A549 (cell line): Measurements from ENCODE around the gene CCR9. TPM values are rescaled to one million over a fixed set of nuclear protein-coding genes. Genes with fewer than 3 reads are reported as not detected.

Experiments
- ATAC-seq, 2 experiments: fragments of 200-7000 bp in 1 of 2; fragments of >200 bp in 1 of 2; cut with Nextera tagmentation in 1 of 2; cut with Tn5 transposase in 1 of 2; 3 replicates each; pipeline versions ENCODE4 v1.8.0 to v1.9.1; 2018 to 2020; ENCODE audit warnings: mild to moderate bottlenecking in 1 of 2, moderate library complexity in 1 of 2
- CTCF ChIA-PET: fragments of 300-600 bp; sonication (Branson Sonifier 250); formaldehyde crosslinking; extraction: SDS; loops from one replicate; lab custom pipeline; 2021; ENCODE audit warnings: antibody characterized with exemption, inconsistent platforms; lab: Yijun Ruan, JAX
- POLR2A ChIA-PET: fragments of 350-600 bp; formaldehyde crosslinking; extraction: SDS; loops from one replicate; lab custom pipeline; 2021; ENCODE audit warnings: antibody characterized with exemption, inconsistent platforms; lab: Yijun Ruan, JAX
- DNase-seq, 2 experiments: peaks; one replicate each; pipeline versions ENCODE4 v3.0.0 to v3.0.0-alpha.2; 2011 to 2016; ENCODE audit warnings: low read depth in 1 of 2, low spot score in 1 of 2
- FAIRE-seq: peaks from 2 replicates; lab custom pipeline; 2011; peaks lifted over from hg19 to GRCh38; lab: Jason Lieb, UNC
- H3K27ac ChIP-seq, 2 experiments: fragments of >200 bp; sonication (Bioruptor Twin); formaldehyde crosslinking; 3 replicates each; pipeline ENCODE4 v1.5.1; 2016 to 2017
- H3K4me1 ChIP-seq: fragments of >200 bp; sonication (Bioruptor Twin); formaldehyde crosslinking; 3 replicates; pipeline ENCODE4 v1.6.1; 2016
- H3K4me2 ChIP-seq: fragments of >200 bp; sonication (Bioruptor Twin); formaldehyde crosslinking; 3 replicates; pipeline ENCODE4 v1.6.1; 2016
- H3K4me3 ChIP-seq: fragments of >200 bp; sonication (Bioruptor Twin); formaldehyde crosslinking; 3 replicates; pipeline ENCODE4 v1.5.1; 2016
- H3K9me3 ChIP-seq: fragments of >200 bp; sonication (Bioruptor Twin); formaldehyde crosslinking; 3 replicates; pipeline ENCODE4 v1.6.1; 2016
- CEBPB ChIP-seq, 2 experiments: fragments of >200 bp in 1 of 2; sonication (Bioruptor Twin) in 1 of 2; formaldehyde crosslinking in 1 of 2; IDR thresholded peaks; 2 replicates each; pipeline ENCODE4 v1.6.1; 2012 to 2016
- CHD4 ChIP-seq: fragments of 200-600 bp; sonication (generic); IDR thresholded peaks from 2 replicates; pipeline ENCODE4 v1.6.1; 2016; ENCODE audit warnings: antibody characterized with exemption, mild to moderate bottlenecking, borderline replicate concordance
- ELK1 ChIP-seq: fragments of 150-350 bp; IDR thresholded peaks from 2 replicates; pipeline ENCODE4 v1.6.1; 2014; ENCODE audit warnings: low read depth, mild to moderate bottlenecking, low read length
- GATA3 ChIP-seq: IDR thresholded peaks from 2 replicates; pipeline ENCODE4 v1.6.1; 2012; ENCODE audit warnings: borderline replicate concordance
- HEYL ChIP-seq: fragments of 250-450 bp; sonication (Bioruptor Pico); IDR thresholded peaks from 2 replicates; pipeline ENCODE4 v1.8.0; 2021; ENCODE audit warnings: mild to moderate bottlenecking, moderate library complexity
- NFE2L2 ChIP-seq: fragments of 150-350 bp; conservative IDR thresholded peaks from 2 replicates; pipeline ENCODE4 v1.6.1; 2014; ENCODE audit warnings: low read length
- NPAS2 ChIP-seq: fragments of 250-450 bp; sonication (Bioruptor Pico); IDR thresholded peaks from 2 replicates; pipeline ENCODE4 v1.8.0; 2022; ENCODE audit warnings: mild to moderate bottlenecking, moderate library complexity, borderline replicate concordance
- POLR2A ChIP-seq: IDR thresholded peaks from 2 replicates; pipeline ENCODE4 v1.6.1; 2012; ENCODE audit warnings: mild to moderate bottlenecking, low read length
- RAD21 ChIP-seq, 2 experiments: fragments of >200 bp in 1 of 2; sonication (Bioruptor Twin) in 1 of 2; formaldehyde crosslinking in 1 of 2; IDR thresholded peaks in 1 of 2; conservative IDR thresholded peaks in 1 of 2; 2 replicates in 1 of 2; 3 replicates in 1 of 2; pipeline ENCODE4 v1.6.1; 2012 to 2018; ENCODE audit warnings: inconsistent platforms in 1 of 2
- RCOR1 ChIP-seq: fragments of 150-350 bp; IDR thresholded peaks from 2 replicates; pipeline ENCODE4 v1.6.1; 2014; ENCODE audit warnings: antibody characterized with exemption, low read length, low read depth
- RFX5 ChIP-seq: fragments of 450-650 bp; IDR thresholded peaks from 2 replicates; pipeline ENCODE4 v1.7.1; 2014; ENCODE audit warnings: antibody characterized with exemption, mild to moderate bottlenecking, moderate library complexity
- ZFP36 ChIP-seq: fragments of 450-650 bp; IDR thresholded peaks from 2 replicates; pipeline ENCODE4 v1.6.1; 2014; ENCODE audit warnings: borderline replicate concordance; ENCODE audit not compliant: partially characterized antibody
- ZNF302 ChIP-seq: fragments of 250-450 bp; sonication (Bioruptor Pico); IDR thresholded peaks from 2 replicates; pipeline ENCODE4 v1.9.0; 2021; ENCODE audit warnings: inconsistent platforms, mild to moderate bottlenecking, moderate library complexity
- WGBS: methylation state at CpG from one replicate; pipeline ENCODE4 v1.1.6; 2017; ENCODE audit errors: missing lambda C conversion rate; 5-methylcytosine and 5-hydroxymethylcytosine counted together
- polyA plus RNA-seq, 4 experiments: library from polyadenylated mRNA; depleted of rRNA in 3 of 4; stranded (reverse); fragments of >200 nt; fragmentation: RNase III in 1 of 4; extraction: RNeasy Plus Mini Kit Qiagen cat#74134 plus additional on column Dnase treatment in 1 of 4; gene quantifications; 2 replicates in 3 of 4; 3 replicates in 1 of 4; pipeline ENCODE4 v1.2.3, GENCODE V29; 2011 to 2017
- TF ChIP-seq, protein P1 (sequence below): fragments of >200 bp; sonication (Bioruptor Twin); formaldehyde crosslinking; IDR thresholded peaks from 2 replicates; pipeline ENCODE4 v1.6.1; 2016
- TF ChIP-seq, protein P2 (sequence below): fragments of 200-600 bp; sonication (generic); IDR thresholded peaks from 2 replicates; pipeline ENCODE4 v1.6.1; 2016; ENCODE audit warnings: antibody characterized with exemption, mild to moderate bottlenecking, moderate library complexity

Gene CCR9
- polyA plus RNA-seq, 2 of the 4 experiments (the other 2 are of a cell fraction) = not detected

GRCh38 chr3:45874677-45875346 is 11.5 kb upstream of the CCR9 start:
- TF ChIP-seq, protein P1, sequence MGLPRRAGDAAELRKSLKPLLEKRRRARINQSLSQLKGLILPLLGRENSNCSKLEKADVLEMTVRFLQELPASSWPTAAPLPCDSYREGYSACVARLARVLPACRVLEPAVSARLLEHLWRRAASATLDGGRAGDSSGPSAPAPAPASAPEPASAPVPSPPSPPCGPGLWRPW = no peak
- no peak for TF ChIP-seq RCOR1
- TF ChIP-seq NFE2L2 = no peak
- no peak for TF ChIP-seq POLR2A
- no peak for TF ChIP-seq GATA3
- TF ChIP-seq ELK1 = no peak
- no peak for TF ChIP-seq NPAS2 (CRISPR knock-in tag)
- no peak for TF ChIP-seq ZFP36
- no peak for TF ChIP-seq CHD4
- no peak for TF ChIP-seq ZNF302 (CRISPR knock-in tag)
- no peak for TF ChIP-seq RAD21 (conservative IDR thresholded peaks at IDR 0.05 in 1 of 2, IDR thresholded peaks at IDR 0.05 in 1 of 2)
- 32% methylated on average over 5 of the region's 5 CpGs for WGBS
- Histone ChIP-seq H3K4me2 (no peak overlapping the region), H3K9me3 (no peaks in the 10 kb centered on the region), H3K4me3 (no peak overlapping the region), H3K4me1 (no peaks in the 10 kb centered on the region), H3K27ac (no peak overlapping the region)
- ATAC-seq = no peak
- no peak for FAIRE-seq
- CTCF ChIA-PET = interaction anchor here (1.1 kb wide), 1 partner anchor 53 kb away, joined by 3 read pairs; no protein-coding TSS in a partner anchor
- DNase-seq = no peak
- POLR2A ChIA-PET = no interaction called here

DNA sequence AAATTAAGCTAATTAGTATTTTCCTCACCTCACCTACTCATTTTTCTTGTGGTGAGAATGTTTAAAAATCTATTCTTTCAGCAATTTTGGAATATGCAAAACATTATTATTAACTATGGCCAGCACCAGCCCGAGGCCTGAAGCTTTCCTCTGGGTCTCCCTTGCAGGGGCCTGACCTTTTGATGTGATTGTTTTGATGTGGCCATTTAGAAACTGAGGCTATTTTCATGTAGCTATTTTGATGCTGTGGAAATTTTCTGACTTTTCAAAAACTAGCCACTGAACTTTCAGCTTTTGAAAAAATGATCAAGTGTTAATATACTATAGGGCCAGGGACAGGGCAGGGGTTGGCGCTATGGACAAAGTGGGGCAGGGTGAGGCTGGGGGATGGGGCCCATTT is 8.2 kb upstream of the CCR9 start:
- TF ChIP-seq CHD4 (no peak), CEBPB (IDR thresholded peaks at IDR 0.05) (no peak), GATA3 (no peak), ELK1 (no peak)
- TF ChIP-seq, protein P2, sequence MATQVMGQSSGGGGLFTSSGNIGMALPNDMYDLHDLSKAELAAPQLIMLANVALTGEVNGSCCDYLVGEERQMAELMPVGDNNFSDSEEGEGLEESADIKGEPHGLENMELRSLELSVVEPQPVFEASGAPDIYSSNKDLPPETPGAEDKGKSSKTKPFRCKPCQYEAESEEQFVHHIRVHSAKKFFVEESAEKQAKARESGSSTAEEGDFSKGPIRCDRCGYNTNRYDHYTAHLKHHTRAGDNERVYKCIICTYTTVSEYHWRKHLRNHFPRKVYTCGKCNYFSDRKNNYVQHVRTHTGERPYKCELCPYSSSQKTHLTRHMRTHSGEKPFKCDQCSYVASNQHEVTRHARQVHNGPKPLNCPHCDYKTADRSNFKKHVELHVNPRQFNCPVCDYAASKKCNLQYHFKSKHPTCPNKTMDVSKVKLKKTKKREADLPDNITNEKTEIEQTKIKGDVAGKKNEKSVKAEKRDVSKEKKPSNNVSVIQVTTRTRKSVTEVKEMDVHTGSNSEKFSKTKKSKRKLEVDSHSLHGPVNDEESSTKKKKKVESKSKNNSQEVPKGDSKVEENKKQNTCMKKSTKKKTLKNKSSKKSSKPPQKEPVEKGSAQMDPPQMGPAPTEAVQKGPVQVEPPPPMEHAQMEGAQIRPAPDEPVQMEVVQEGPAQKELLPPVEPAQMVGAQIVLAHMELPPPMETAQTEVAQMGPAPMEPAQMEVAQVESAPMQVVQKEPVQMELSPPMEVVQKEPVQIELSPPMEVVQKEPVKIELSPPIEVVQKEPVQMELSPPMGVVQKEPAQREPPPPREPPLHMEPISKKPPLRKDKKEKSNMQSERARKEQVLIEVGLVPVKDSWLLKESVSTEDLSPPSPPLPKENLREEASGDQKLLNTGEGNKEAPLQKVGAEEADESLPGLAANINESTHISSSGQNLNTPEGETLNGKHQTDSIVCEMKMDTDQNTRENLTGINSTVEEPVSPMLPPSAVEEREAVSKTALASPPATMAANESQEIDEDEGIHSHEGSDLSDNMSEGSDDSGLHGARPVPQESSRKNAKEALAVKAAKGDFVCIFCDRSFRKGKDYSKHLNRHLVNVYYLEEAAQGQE = no peak
- no peak for ATAC-seq
- no peak for FAIRE-seq
- H3K4me2 ChIP-seq = no peak overlapping the region
- WGBS = 62% methylated on average over 2 of the region's 2 CpGs
- no peak overlapping the region for H3K27ac ChIP-seq
- ChIA-PET POLR2A (no interaction called here), CTCF (interaction anchor here (0.6 kb wide), 1 partner anchor 518 kb away, joined by 3 read pairs; no protein-coding TSS in a partner anchor)
- no peak for DNase-seq
- no peak overlapping the region for H3K4me3 ChIP-seq
- no peaks in the 10 kb centered on the region for H3K4me1 ChIP-seq
- H3K9me3 ChIP-seq = no peaks in the 10 kb centered on the region

DNA sequence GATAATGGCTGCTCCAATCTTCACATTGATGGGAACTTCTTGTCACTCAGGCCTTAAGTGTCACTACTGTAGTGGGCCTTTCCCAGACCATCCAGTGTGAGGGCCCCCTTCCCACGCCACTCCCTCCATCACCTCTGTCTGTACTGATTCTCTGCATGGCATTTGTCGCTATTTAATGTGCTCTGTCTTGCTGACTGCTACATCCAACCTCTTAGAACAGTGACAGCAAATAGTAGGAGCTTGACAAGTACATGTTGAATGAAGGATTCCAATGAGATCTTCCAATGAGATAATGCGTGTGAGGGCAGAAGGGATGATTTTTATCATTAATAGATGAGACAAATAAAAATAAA is 5.6 kb upstream of the CCR9 start:
- ATAC-seq (no peak), FAIRE-seq (no peak), DNase-seq (no peak)
- no peak overlapping the region for H3K4me2 ChIP-seq
- WGBS = 55% methylated on average over 3 of the region's 3 CpGs
- POLR2A ChIA-PET = no interaction called here
- no peak for TF ChIP-seq HEYL (CRISPR knock-in tag)
- no peak for TF ChIP-seq RFX5
- H3K4me1 ChIP-seq = no peaks in the 10 kb centered on the region
- no peak overlapping the region for H3K4me3 ChIP-seq
- H3K9me3 ChIP-seq = no peaks in the 10 kb centered on the region
- CTCF ChIA-PET = no interaction called here
- H3K27ac ChIP-seq = no peak overlapping the region
